HG02763 (cell line): ENCODE data around the gene FBXO41.
A peak's percentile ranks its signal among the peaks of the same experiment; 100 is the strongest.

Source experiments
- ATAC-seq: cut with Tn5 transposase; IDR thresholded peaks from one replicate; pipeline ENCODE4 v1.9.1; 2021; ENCODE audit warnings: mild to moderate bottlenecking, moderate library complexity; ENCODE audit not compliant: unreplicated experiment

FBXO41 gene

GRCh38 chr2:73289304-73289703 is 5.0 kb upstream of the FBXO41 start:
- ATAC-seq, result no peak

GRCh38 chr2:73286134-73286655 is 1.9 kb upstream of the FBXO41 start:
- no peak for ATAC-seq

- ATAC-seq, result peak; percentile 45
Measured at GRCh38 chr2:73285159-73285739, 971 bp upstream of the FBXO41 start.

- peak; percentile 19 for ATAC-seq
Measured at GRCh38 chr2:73283545-73284295, 558 bp downstream of the FBXO41 start.

GRCh38 chr2:73282924-73283544 is 1.2 kb downstream of the FBXO41 start:
- no peak for ATAC-seq

- no peak for ATAC-seq
Measured at GRCh38 chr2:73281244-73281643, 3.0 kb downstream of the FBXO41 start.

- ATAC-seq, result no peak
Measured at GRCh38 chr2:73279852-73280251, 4.4 kb downstream of the FBXO41 start.

GRCh38 chr2:73272270-73272669 is 12.0 kb downstream of the FBXO41 start:
- no peak for ATAC-seq

GRCh38 chr2:73269686-73270465 is 14.4 kb downstream of the FBXO41 start:
- no peak for ATAC-seq

GRCh38 chr2:73268830-73269685 is 15.2 kb downstream of the FBXO41 start:
- no peak for ATAC-seq

- no peak for ATAC-seq
Measured at GRCh38 chr2:73268366-73268829, 15.9 kb downstream of the FBXO41 start.

- no peak for ATAC-seq
Measured at GRCh38 chr2:73267008-73267407, 17.3 kb downstream of the FBXO41 start.

- ATAC-seq, result no peak
Measured at GRCh38 chr2:73266061-73266901, 18.0 kb downstream of the FBXO41 start.

- ATAC-seq, result no peak
Measured at GRCh38 chr2:73265298-73266060, 18.8 kb downstream of the FBXO41 start.

- no peak for ATAC-seq
Measured at GRCh38 chr2:73264783-73265182, 19.5 kb downstream of the FBXO41 start.

- no peak for ATAC-seq
Measured at GRCh38 chr2:73264332-73264606, 20.0 kb downstream of the FBXO41 start.

GRCh38 chr2:73263540-73264331 is 20.5 kb downstream of the FBXO41 start:
- ATAC-seq, result no peak
